OCI-LY1 (cell line): ENCODE results near the gene YPEL5.

Experiments used
- H2AFZ ChIP-seq: fragments of 200-600 bp; sonication (generic), shearing (Covaris generic); 2 replicates; pipeline ENCODE4 v1.6.0; 2014; ENCODE audit warnings: antibody characterized with exemption, mild to moderate bottlenecking, low read length
- H3F3A ChIP-seq: fragments of 200-600 bp; sonication (generic), shearing (Covaris generic); 2 replicates; pipeline ENCODE4 v1.6.0; 2014; ENCODE audit warnings: mild to moderate bottlenecking, antibody characterized with exemption, low read length, moderate library complexity; ENCODE audit not compliant: insufficient read depth
- H3K27ac ChIP-seq: fragments of 200-600 bp; sonication (generic); 2 replicates; pipeline ENCODE4 v1.5.1; 2014; ENCODE audit warnings: low read length, mixed run types, mild to moderate bottlenecking, low read depth; ENCODE audit not compliant: poor library complexity, severe bottlenecking
- H3K27me3 ChIP-seq: fragments of 200-600 bp; sonication (generic); 2 replicates; pipeline ENCODE4 v1.6.0; 2014; ENCODE audit warnings: antibody characterized with exemption, mild to moderate bottlenecking, low read length, moderate library complexity; ENCODE audit not compliant: insufficient read depth
- H3K36me3 ChIP-seq: fragments of 200-600 bp; sonication (generic); 2 replicates; pipeline ENCODE4 v1.6.1; 2014; ENCODE audit warnings: mild to moderate bottlenecking, antibody characterized with exemption, low read length, moderate library complexity, mixed read lengths; ENCODE audit not compliant: insufficient read depth
- H3K4me1 ChIP-seq: fragments of 200-600 bp; sonication (generic); 2 replicates; pipeline ENCODE4 v1.5.1; 2014; ENCODE audit warnings: mild to moderate bottlenecking, low read length, moderate library complexity; ENCODE audit not compliant: insufficient read depth, severe bottlenecking
- H3K4me2 ChIP-seq: fragments of 200-600 bp; sonication (generic), shearing (Covaris generic); 2 replicates; pipeline ENCODE4 v1.6.1; 2014; ENCODE audit warnings: low read length
- H3K4me3 ChIP-seq: fragments of 200-600 bp; sonication (generic); 2 replicates; pipeline ENCODE4 v1.5.1; 2014; ENCODE audit warnings: low read length, low read depth, mild to moderate bottlenecking, mixed read lengths; ENCODE audit not compliant: poor library complexity, severe bottlenecking
- H3K79me2 ChIP-seq: fragments of 200-600 bp; shearing (Covaris generic); 2 replicates; pipeline ENCODE4 v1.6.1; 2016; ENCODE audit warnings: mixed run types, low read length, mixed read lengths; ENCODE audit not compliant: insufficient read depth
- H3K9ac ChIP-seq: fragments of 200-600 bp; sonication (generic), shearing (Covaris generic); 2 replicates; pipeline ENCODE4 v1.6.1; 2014; ENCODE audit warnings: mild to moderate bottlenecking, low read length, mixed read lengths
- H3K9me2 ChIP-seq: fragments of 200-600 bp; sonication (generic), shearing (Covaris generic); 2 replicates; pipeline ENCODE4 v1.6.1; 2014; ENCODE audit warnings: low read depth, mild to moderate bottlenecking, low read length, mixed read lengths
- H3K9me3 ChIP-seq: fragments of 200-600 bp; shearing (Covaris generic); 2 replicates; pipeline ENCODE4 v1.6.1; 2014; ENCODE audit warnings: low read length, mixed read lengths
- H4K20me1 ChIP-seq: fragments of 200-600 bp; sonication (generic), shearing (Covaris generic); 2 replicates; pipeline ENCODE4 v1.6.0; 2016; ENCODE audit warnings: mild to moderate bottlenecking, low read length; ENCODE audit not compliant: insufficient read depth
- CTCF ChIP-seq: fragments of 200-600 bp; sonication (generic), shearing (Covaris generic); IDR thresholded peaks from 2 replicates; pipeline ENCODE4 v1.5.1; 2017; ENCODE audit warnings: mild to moderate bottlenecking, antibody characterized with exemption, low read length, moderate library complexity, mixed read lengths
- EZH2 ChIP-seq: fragments of 200-600 bp; sonication (generic), shearing (Covaris generic); IDR thresholded peaks from 2 replicates; pipeline ENCODE4 v1.8.0; 2017; ENCODE audit warnings: borderline replicate concordance, mixed run types, mild to moderate bottlenecking, antibody characterized with exemption, low read length, moderate library complexity, mixed read lengths

The YPEL5 gene

GRCh38 chr2:30190637-30191036 is 43.8 kb downstream of the YPEL5 start:
- no peaks in the 10 kb centered on the region for H3K79me2 ChIP-seq

DNA sequence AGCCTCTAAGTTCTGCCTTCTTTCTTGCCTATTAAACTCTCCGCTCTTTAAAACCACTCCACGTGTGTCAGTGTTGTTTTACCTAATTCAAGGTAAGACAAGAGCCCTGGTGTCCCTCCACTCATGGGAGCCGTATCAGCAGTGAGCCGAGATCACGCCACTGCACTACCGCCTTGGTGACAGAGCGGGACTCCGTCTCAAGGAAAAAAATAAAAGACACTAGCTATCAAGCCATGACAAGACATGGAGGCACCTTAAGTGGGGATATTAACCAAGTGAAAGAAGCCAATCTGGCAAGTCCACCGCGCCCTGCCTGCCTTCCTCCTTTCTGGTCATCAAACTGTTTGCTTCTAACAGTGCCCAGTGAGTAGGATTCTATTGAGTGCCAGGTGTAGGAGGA is 44.3 kb downstream of the YPEL5 start:
- no peaks in the 10 kb centered on the region for H3K9me2 ChIP-seq
- no peaks in the 10 kb centered on the region for H3K27me3 ChIP-seq

More at GRCh38 chr2:30190637-30191036, 43.8 kb downstream of the YPEL5 start:
- Histone ChIP-seq H3K9ac (no peak overlapping the region), H3K27me3 (no peaks in the 10 kb centered on the region), H3K4me1 (no peaks in the 10 kb centered on the region), H3K9me3 (no peaks in the 10 kb centered on the region), H4K20me1 (no peaks in the 10 kb centered on the region), H3K9me2 (no peaks in the 10 kb centered on the region), H3K27ac (no peak overlapping the region), H3K4me3 (no peak overlapping the region), H2AFZ (no peak overlapping the region), H3K36me3 (no peaks in the 10 kb centered on the region), H3K4me2 (no peak overlapping the region), H3F3A (no peaks in the 10 kb centered on the region)
- no peak for TF ChIP-seq EZH2
- TF ChIP-seq CTCF = no peak

GRCh38 chr2:30191819-30192271 is 45.0 kb downstream of the YPEL5 start:
- H3K9me2 ChIP-seq = no peaks in the 10 kb centered on the region
- H3F3A ChIP-seq = no peaks in the 10 kb centered on the region
- no peaks in the 10 kb centered on the region for H3K27me3 ChIP-seq
- TF ChIP-seq EZH2 (no peak), CTCF (no peak)
- no peaks in the 10 kb centered on the region for H4K20me1 ChIP-seq
- H3K4me1 ChIP-seq = no peaks in the 10 kb centered on the region
- no peak overlapping the region for H3K9ac ChIP-seq
- no peaks in the 10 kb centered on the region for H3K9me3 ChIP-seq
- no peak overlapping the region for H3K27ac ChIP-seq
- no peak overlapping the region for H3K4me3 ChIP-seq
- H3K4me2 ChIP-seq = no peak overlapping the region
- H2AFZ ChIP-seq = no peak overlapping the region
- no peaks in the 10 kb centered on the region for H3K36me3 ChIP-seq
- H3K79me2 ChIP-seq = no peaks in the 10 kb centered on the region

More for the DNA sequence above, 44.3 kb downstream of the YPEL5 start:
- H3K27ac ChIP-seq = no peak overlapping the region
- no peaks in the 10 kb centered on the region for H3K9me3 ChIP-seq
- H3F3A ChIP-seq = no peaks in the 10 kb centered on the region
- no peak overlapping the region for H3K9ac ChIP-seq
- H3K79me2 ChIP-seq = no peaks in the 10 kb centered on the region
- H3K4me2 ChIP-seq = no peak overlapping the region
- H4K20me1 ChIP-seq = no peaks in the 10 kb centered on the region
- H3K4me3 ChIP-seq = no peak overlapping the region
- H3K36me3 ChIP-seq = no peaks in the 10 kb centered on the region
- TF ChIP-seq EZH2 (no peak), CTCF (no peak)
- H2AFZ ChIP-seq = no peak overlapping the region
- no peaks in the 10 kb centered on the region for H3K4me1 ChIP-seq
